ENCODE measurements around the gene TPSD1. TPM values are rescaled to one million over a fixed set of nuclear protein-coding genes. Genes with fewer than 3 reads are reported as not detected.

Gene TPSD1
- total and polyA plus RNA-seq, 2 donors (not counting 3 experiments of a cell fraction or from before 2014, with no cell fraction given): not detected

DNA sequence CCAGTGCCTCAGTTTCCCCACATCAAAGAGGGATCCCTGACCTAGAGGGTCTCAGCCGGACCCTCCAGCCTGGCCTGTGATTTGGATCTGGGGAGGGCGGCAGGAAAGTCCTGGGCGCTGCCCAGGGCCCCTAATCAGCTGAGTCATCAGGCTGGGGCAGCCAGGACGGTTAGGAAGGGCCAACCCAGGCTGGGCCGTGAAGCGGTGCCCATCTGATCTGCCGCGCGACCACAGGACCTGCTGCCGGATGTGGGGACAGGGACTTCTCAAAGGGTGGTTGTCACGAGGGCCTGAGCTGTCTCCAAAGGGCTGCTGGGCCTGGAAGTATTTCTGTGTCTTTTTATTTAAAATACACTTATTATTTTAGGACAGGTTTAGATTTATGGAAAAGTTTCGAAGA, 11.0 kb upstream of the TPSD1 start:
- dilution Hi-C loops (cut with MboI; ENCODE audit: extremely low pct_ligation_motif_present, low sequenced_read_pairs) (no loop called here), intact Hi-C loops (cut with micrococcal nuclease) (no loop called here)
- Histone ChIP-seq H3K4me1 (ENCODE audit: control insufficient read depth, extremely low read depth, insufficient read depth, low read length) (no peaks in the 10 kb centered on the region), H3K79me2 (ENCODE audit: control insufficient read depth, insufficient read depth, low read length) (no peaks in the 10 kb centered on the region), H4K20me1 (replicated peaks; ENCODE audit: control insufficient read depth, extremely low read depth, insufficient read depth, low read length) (no peaks in the 10 kb centered on the region), H3K4me2 (ENCODE audit: insufficient read depth, low read length) (no peak overlapping the region), H2AFZ (ENCODE audit: low read depth, low read length) (no peak overlapping the region), H3K9me3 (replicated peaks; ENCODE audit: control insufficient read depth, insufficient read depth, low read length) (no peaks in the 10 kb centered on the region), H3K36me3 (ENCODE audit: control insufficient read depth in 2 of 2, extremely low read depth in 1 of 2, insufficient read depth in 2 of 2, low read length in 2 of 2) (no peaks in the 10 kb centered on the region), H3K27me3 (ENCODE audit: control insufficient read depth in 2 of 2, insufficient read depth in 2 of 2, low read length in 2 of 2) (no peaks in the 10 kb centered on the region), H3K9me1 (replicated peaks; ENCODE audit: control insufficient read depth, extremely low read depth, insufficient read depth, low read length) (no peaks in the 10 kb centered on the region), H3K4me3 (replicated peaks in 1 of 3; ENCODE audit: insufficient read depth in 1 of 3, low read depth in 1 of 3, low read length in 3 of 3) (no peak overlapping the region), H3K27ac (ENCODE audit: insufficient read depth, low read depth, low read length) (no peak overlapping the region), H3K9ac (replicated peaks; ENCODE audit: extremely low read depth, insufficient read depth, low read length) (no peak overlapping the region)
- DNase-seq (ENCODE audit: low read depth, low spot score) (no peak), FAIRE-seq (no peak)
- TF ChIP-seq, protein P1, sequence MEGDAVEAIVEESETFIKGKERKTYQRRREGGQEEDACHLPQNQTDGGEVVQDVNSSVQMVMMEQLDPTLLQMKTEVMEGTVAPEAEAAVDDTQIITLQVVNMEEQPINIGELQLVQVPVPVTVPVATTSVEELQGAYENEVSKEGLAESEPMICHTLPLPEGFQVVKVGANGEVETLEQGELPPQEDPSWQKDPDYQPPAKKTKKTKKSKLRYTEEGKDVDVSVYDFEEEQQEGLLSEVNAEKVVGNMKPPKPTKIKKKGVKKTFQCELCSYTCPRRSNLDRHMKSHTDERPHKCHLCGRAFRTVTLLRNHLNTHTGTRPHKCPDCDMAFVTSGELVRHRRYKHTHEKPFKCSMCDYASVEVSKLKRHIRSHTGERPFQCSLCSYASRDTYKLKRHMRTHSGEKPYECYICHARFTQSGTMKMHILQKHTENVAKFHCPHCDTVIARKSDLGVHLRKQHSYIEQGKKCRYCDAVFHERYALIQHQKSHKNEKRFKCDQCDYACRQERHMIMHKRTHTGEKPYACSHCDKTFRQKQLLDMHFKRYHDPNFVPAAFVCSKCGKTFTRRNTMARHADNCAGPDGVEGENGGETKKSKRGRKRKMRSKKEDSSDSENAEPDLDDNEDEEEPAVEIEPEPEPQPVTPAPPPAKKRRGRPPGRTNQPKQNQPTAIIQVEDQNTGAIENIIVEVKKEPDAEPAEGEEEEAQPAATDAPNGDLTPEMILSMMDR (IDR thresholded peaks at IDR 0.05; ENCODE audit: extremely low read depth in 1 of 2, insufficient read depth in 1 of 2, low read depth in 1 of 2, low read length in 2 of 2): no peak
- no peak for TF ChIP-seq GATA2 (IDR thresholded peaks at IDR 0.05; ENCODE audit: insufficient read depth, insufficient read length, low read depth, low read length)
- no peak for TF ChIP-seq JUN (IDR thresholded peaks at IDR 0.05; ENCODE audit: borderline replicate concordance, insufficient read depth, insufficient read length, low read depth)
- TF ChIP-seq, protein P2, sequence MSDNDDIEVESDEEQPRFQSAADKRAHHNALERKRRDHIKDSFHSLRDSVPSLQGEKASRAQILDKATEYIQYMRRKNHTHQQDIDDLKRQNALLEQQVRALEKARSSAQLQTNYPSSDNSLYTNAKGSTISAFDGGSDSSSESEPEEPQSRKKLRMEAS (IDR thresholded peaks at IDR 0.05; ENCODE audit: insufficient read depth, insufficient read length): no peak
- TF ChIP-seq POLR2AphosphoS5 (IDR thresholded peaks at IDR 0.05; ENCODE audit: insufficient read depth, low read depth, low read length): no peak
- no peak for TF ChIP-seq FOS (IDR thresholded peaks at IDR 0.05; ENCODE audit: borderline replicate concordance, insufficient read depth, low read length)
- TF ChIP-seq MYC (IDR thresholded peaks at IDR 0.05; ENCODE audit: low read depth, low read length): no peak
- TF ChIP-seq POLR2A (IDR thresholded peaks at IDR 0.05; ENCODE audit: low read depth, low read length): no peak
- no peak for TF ChIP-seq EZH2 (IDR thresholded peaks at IDR 0.05; ENCODE audit: borderline replicate concordance, low read depth, low read length, severe bottlenecking)
- ChIA-PET POLR2A (no interaction called here), CTCF (no interaction called here)
- no TSS peak for BruUV-seq (replicated peaks)

All from endothelial cell of umbilical vein (primary cell).